Measurements from ENCODE around the gene RNASE7.

- no peak for TF ChIP-seq GATA3 (IDR thresholded peaks at IDR 0.05; ENCODE audit: low read depth, low read length)
- TF ChIP-seq GATA2 (IDR thresholded peaks at IDR 0.05; ENCODE audit: low read depth, low read length), result no peak
These were observed 42.2 kb downstream of the RNASE7 start for GRCh38 chr14:21084396-21084795.
